Measurements from ENCODE around the gene LYPD5. TPM values are rescaled to one million over a fixed set of nuclear protein-coding genes. Genes with fewer than 3 reads are reported as not detected.

Gene LYPD5
- total RNA-seq, 1 donor from 2014 or later, result 0.85 TPM

GRCh38 chr19:43789029-43789428, 13.2 kb downstream of the LYPD5 start:
- Mint-ChIP-seq H3K36me3 (no peaks in the 10 kb centered on the region), H3K4me3 (no peak overlapping the region), H3K4me1 (ENCODE audit: unreplicated experiment) (peaks cover 8% of the 10 kb centered on the region), H3K27me3 (peaks cover 20% of the 10 kb centered on the region), H3K27ac (no peak overlapping the region), H3K9me3 (no peaks in the 10 kb centered on the region)
- TF ChIP-seq, protein P1, sequence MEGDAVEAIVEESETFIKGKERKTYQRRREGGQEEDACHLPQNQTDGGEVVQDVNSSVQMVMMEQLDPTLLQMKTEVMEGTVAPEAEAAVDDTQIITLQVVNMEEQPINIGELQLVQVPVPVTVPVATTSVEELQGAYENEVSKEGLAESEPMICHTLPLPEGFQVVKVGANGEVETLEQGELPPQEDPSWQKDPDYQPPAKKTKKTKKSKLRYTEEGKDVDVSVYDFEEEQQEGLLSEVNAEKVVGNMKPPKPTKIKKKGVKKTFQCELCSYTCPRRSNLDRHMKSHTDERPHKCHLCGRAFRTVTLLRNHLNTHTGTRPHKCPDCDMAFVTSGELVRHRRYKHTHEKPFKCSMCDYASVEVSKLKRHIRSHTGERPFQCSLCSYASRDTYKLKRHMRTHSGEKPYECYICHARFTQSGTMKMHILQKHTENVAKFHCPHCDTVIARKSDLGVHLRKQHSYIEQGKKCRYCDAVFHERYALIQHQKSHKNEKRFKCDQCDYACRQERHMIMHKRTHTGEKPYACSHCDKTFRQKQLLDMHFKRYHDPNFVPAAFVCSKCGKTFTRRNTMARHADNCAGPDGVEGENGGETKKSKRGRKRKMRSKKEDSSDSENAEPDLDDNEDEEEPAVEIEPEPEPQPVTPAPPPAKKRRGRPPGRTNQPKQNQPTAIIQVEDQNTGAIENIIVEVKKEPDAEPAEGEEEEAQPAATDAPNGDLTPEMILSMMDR (conservative IDR thresholded peaks at IDR 0.05), result no peak
- DNase-seq (ENCODE audit: extremely low spot score, unreplicated experiment), result no peak

DNA sequence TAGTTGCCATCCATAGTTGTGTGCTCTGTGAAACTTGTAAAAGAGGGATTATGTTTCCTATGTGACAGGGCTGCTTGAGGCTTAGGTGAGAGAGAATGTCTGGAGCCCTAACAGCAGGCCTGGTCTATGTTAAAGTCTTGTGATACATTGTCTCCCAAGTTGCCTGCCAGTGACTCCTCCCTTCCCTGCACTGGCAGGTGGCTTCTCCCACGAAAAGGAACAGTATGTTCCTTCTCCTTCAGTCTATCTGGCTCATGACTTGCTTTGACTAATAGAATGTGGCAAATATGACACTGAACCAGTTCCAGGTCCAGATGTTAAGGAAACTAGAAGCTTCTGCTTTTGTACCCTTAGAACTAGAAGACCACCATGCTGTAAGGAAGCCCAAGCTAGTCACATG, 15.6 kb downstream of the LYPD5 start:
- Mint-ChIP-seq H3K27ac (no peak overlapping the region), H3K4me3 (no peak overlapping the region), H3K9me3 (no peaks in the 10 kb centered on the region), H3K4me1 (ENCODE audit: unreplicated experiment) (peaks cover 11% of the 10 kb centered on the region), H3K27me3 (peaks cover 16% of the 10 kb centered on the region), H3K36me3 (no peaks in the 10 kb centered on the region)
- TF ChIP-seq, protein P1 (conservative IDR thresholded peaks at IDR 0.05), result no peak
- DNase-seq (ENCODE audit: extremely low spot score, unreplicated experiment), result no peak

GRCh38 chr19:43784981-43785808, 17.1 kb downstream of the LYPD5 start:
- DNase-seq (ENCODE audit: extremely low spot score, unreplicated experiment), result no peak
- Mint-ChIP-seq H3K27ac (peak overlapping the region; percentile 68), H3K27me3 (peaks cover 11% of the 10 kb centered on the region), H3K9me3 (no peaks in the 10 kb centered on the region), H3K36me3 (no peaks in the 10 kb centered on the region), H3K4me1 (ENCODE audit: unreplicated experiment) (peaks cover 15% of the 10 kb centered on the region), H3K4me3 (peak overlapping the region; percentile 42)
- TF ChIP-seq, protein P1 (conservative IDR thresholded peaks at IDR 0.05), result peak; percentile 96

- peak overlapping the region; percentile 82 for H3K27ac Mint-ChIP-seq
- no peaks in the 10 kb centered on the region for H3K36me3 Mint-ChIP-seq
- TF ChIP-seq, protein P1 (conservative IDR thresholded peaks at IDR 0.05), result no peak
- no peaks in the 10 kb centered on the region for H3K9me3 Mint-ChIP-seq
- no peak overlapping the region for H3K4me3 Mint-ChIP-seq
- DNase-seq (ENCODE audit: extremely low spot score, unreplicated experiment), result no peak
- peaks cover 22% of the 10 kb centered on the region for H3K4me1 Mint-ChIP-seq (ENCODE audit: unreplicated experiment)
- H3K27me3 Mint-ChIP-seq, result peaks cover 5% of the 10 kb centered on the region
Measured at GRCh38 chr19:43784241-43784980, 17.8 kb downstream of the LYPD5 start.

- no peaks in the 10 kb centered on the region for H3K9me3 Mint-ChIP-seq
- peak overlapping the region; percentile 23 for H3K4me3 Mint-ChIP-seq
- no peaks in the 10 kb centered on the region for H3K36me3 Mint-ChIP-seq
- TF ChIP-seq, protein P1 (conservative IDR thresholded peaks at IDR 0.05), result no peak
- peak overlapping the region; percentile 82 for H3K27ac Mint-ChIP-seq
- H3K4me1 Mint-ChIP-seq (ENCODE audit: unreplicated experiment), result peaks cover 27% of the 10 kb centered on the region
- no peak for DNase-seq (ENCODE audit: extremely low spot score, unreplicated experiment)
- peaks cover 5% of the 10 kb centered on the region for H3K27me3 Mint-ChIP-seq
Measured at GRCh38 chr19:43783636-43784035, 18.6 kb downstream of the LYPD5 start.

All from type B pancreatic cell (in vitro differentiated cells).